ENCODE data around the gene SCN3B. TPM values are rescaled to one million over a fixed set of nuclear protein-coding genes. Genes with fewer than 3 reads are reported as not detected.

SCN3B gene
- total and polyA plus RNA-seq, 2 donors from 2014 or later: 0.43 to 2.8 TPM

- intact Hi-C loops (cut with DNase I): loop anchor here (5.0 kb wide), 1 partner anchor 65 kb away; no protein-coding TSS in a partner anchor
- no peaks in the 10 kb centered on the region for H3K9me3 ChIP-seq (ENCODE audit: control insufficient read depth in 2 of 3, insufficient read depth in 1 of 3, low read length in 3 of 3)
- DNase-seq (no peak), FAIRE-seq (no peak)
- no peaks in the 10 kb centered on the region for H3K4me1 ChIP-seq (ENCODE audit: control insufficient read depth in 2 of 3, insufficient read depth in 2 of 3, low read depth in 1 of 3, low read length in 3 of 3)
- no peaks in the 10 kb centered on the region for H3K27me3 ChIP-seq (ENCODE audit: control insufficient read depth, insufficient read depth, low read length)
- no peak overlapping the region for H3K27ac ChIP-seq (ENCODE audit: low read depth in 2 of 2, low read length in 2 of 2)
- H3K9ac ChIP-seq (ENCODE audit: low read length in 3 of 3): no peak overlapping the region
- no peaks in the 10 kb centered on the region for H3K36me3 ChIP-seq (ENCODE audit: control insufficient read depth in 2 of 3, insufficient read depth in 3 of 3, low read length in 3 of 3)
- no peak for TF ChIP-seq CTCF (IDR thresholded peaks at IDR 0.05; ENCODE audit: borderline replicate concordance, extremely low read depth, insufficient read depth)
- no peak overlapping the region for H3K4me3 ChIP-seq (ENCODE audit: low read length in 3 of 3)
Measured at GRCh38 chr11:123642435-123642834, 12.0 kb downstream of the SCN3B start.

- no peaks in the 10 kb centered on the region for H3K36me3 ChIP-seq (ENCODE audit: control insufficient read depth in 2 of 3, insufficient read depth in 3 of 3, low read length in 3 of 3)
- H3K27ac ChIP-seq (ENCODE audit: low read depth in 2 of 2, low read length in 2 of 2): no peak overlapping the region
- no peak for TF ChIP-seq CTCF (IDR thresholded peaks at IDR 0.05; ENCODE audit: borderline replicate concordance, extremely low read depth, insufficient read depth)
- no peaks in the 10 kb centered on the region for H3K27me3 ChIP-seq (ENCODE audit: control insufficient read depth, insufficient read depth, low read length)
- intact Hi-C loops (cut with DNase I): loop anchor here (5.0 kb wide), 1 partner anchor 66 kb away; no protein-coding TSS in a partner anchor
- DNase-seq: no peak
- no peak overlapping the region for H3K9ac ChIP-seq (ENCODE audit: low read length in 3 of 3)
- FAIRE-seq: no peak
- H3K4me1 ChIP-seq (ENCODE audit: control insufficient read depth in 2 of 3, insufficient read depth in 2 of 3, low read depth in 1 of 3, low read length in 3 of 3): no peaks in the 10 kb centered on the region
- no peak overlapping the region for H3K4me3 ChIP-seq (ENCODE audit: low read length in 3 of 3)
- H3K9me3 ChIP-seq (ENCODE audit: control insufficient read depth in 2 of 3, insufficient read depth in 1 of 3, low read length in 3 of 3): no peaks in the 10 kb centered on the region
Measured at GRCh38 chr11:123641495-123641840, 13.0 kb downstream of the SCN3B start.

- Histone ChIP-seq H3K4me3 (ENCODE audit: low read length in 3 of 3) (no peak overlapping the region), H3K36me3 (ENCODE audit: control insufficient read depth in 2 of 3, insufficient read depth in 3 of 3, low read length in 3 of 3) (no peaks in the 10 kb centered on the region), H3K27ac (ENCODE audit: low read depth in 2 of 2, low read length in 2 of 2) (no peak overlapping the region), H3K9me3 (ENCODE audit: control insufficient read depth in 2 of 3, insufficient read depth in 1 of 3, low read length in 3 of 3) (no peaks in the 10 kb centered on the region), H3K27me3 (ENCODE audit: control insufficient read depth, insufficient read depth, low read length) (no peaks in the 10 kb centered on the region), H3K4me1 (ENCODE audit: control insufficient read depth in 2 of 3, insufficient read depth in 2 of 3, low read depth in 1 of 3, low read length in 3 of 3) (no peaks in the 10 kb centered on the region), H3K9ac (ENCODE audit: low read length in 3 of 3) (no peak overlapping the region)
- FAIRE-seq (no peak), DNase-seq (peak; percentile 48 to 69 (median 58))
- peak; percentile 53 for TF ChIP-seq CTCF (IDR thresholded peaks at IDR 0.05; ENCODE audit: borderline replicate concordance, extremely low read depth, insufficient read depth)
- intact Hi-C loops (cut with DNase I): loop anchor here (5.0 kb wide), 1 partner anchor 66 kb away; no protein-coding TSS in a partner anchor
Measured at GRCh38 chr11:123640677-123641494, 13.5 kb downstream of the SCN3B start.
